Nephron (organoid): ENCODE results near the gene BEAN1.

Source experiments
- H3K27ac Mint-ChIP-seq, 3 experiments: 2 replicates each; pipeline ENCODE4 v1.8.0; 2020; ENCODE audit warnings: mixed read lengths in 3 of 3, mild to moderate bottlenecking in 2 of 3, moderate library complexity in 1 of 3
- H3K27me3 Mint-ChIP-seq: 2 replicates; pipeline ENCODE4 v1.8.0; 2021; ENCODE audit warnings: low read depth, mild to moderate bottlenecking, moderate library complexity, mixed read lengths
- H3K36me3 Mint-ChIP-seq: 2 replicates; pipeline ENCODE4 v1.8.0; 2020; ENCODE audit warnings: low read depth, mixed read lengths
- H3K4me1 Mint-ChIP-seq: 2 replicates; pipeline ENCODE4 v1.8.0; 2020; ENCODE audit warnings: mixed read lengths
- H3K4me3 Mint-ChIP-seq, 3 experiments: 2 replicates each; pipeline ENCODE4 v1.8.0; 2020; ENCODE audit warnings: mild to moderate bottlenecking in 3 of 3, mixed read lengths in 3 of 3, moderate library complexity in 2 of 3
- H3K9me3 Mint-ChIP-seq: 2 replicates; pipeline ENCODE4 v1.8.0; 2020; ENCODE audit warnings: mixed read lengths
- TF ChIP-seq, protein P1 (sequence below), 3 experiments: fragments of 200-600 bp; sonication (generic); IDR thresholded peaks; one replicate each; pipeline ENCODE4 v1.5.0; 2021; ENCODE audit warnings: antibody characterized with exemption in 3 of 3; ENCODE audit not compliant: unreplicated experiment in 3 of 3

Gene BEAN1

DNA sequence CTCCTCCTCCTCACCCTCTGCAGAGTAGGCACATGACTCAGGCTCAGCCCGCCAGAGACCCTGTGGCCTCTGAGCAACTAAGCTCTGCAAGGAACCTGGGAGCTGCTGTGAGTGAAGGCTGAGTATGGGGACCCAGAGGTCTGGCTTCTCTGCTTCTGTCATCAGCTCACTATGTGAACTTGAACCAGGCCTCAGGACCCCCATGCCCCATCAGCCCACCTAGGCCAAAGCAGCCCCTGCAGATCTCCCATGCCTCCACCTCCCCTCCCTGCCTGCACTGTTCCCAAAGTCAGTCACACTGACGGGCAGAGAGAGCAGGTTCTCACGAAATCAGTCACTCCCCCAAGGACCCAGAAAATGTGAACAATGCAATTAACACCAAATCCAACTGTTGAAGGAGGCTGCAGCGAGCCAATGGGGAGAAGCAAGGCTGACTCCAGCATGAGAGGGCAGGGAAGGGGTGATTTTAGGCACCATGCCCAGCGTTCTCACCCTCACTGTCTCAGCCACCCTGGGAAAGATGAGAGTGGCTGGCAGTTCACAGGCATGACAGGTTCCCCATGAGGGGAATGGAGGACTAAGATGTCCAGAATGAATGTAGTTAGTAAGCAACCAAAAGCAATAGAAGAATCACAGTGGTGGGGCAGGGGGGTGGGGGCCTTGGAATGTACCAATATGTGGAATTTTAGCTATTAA is 60.6 kb downstream of the BEAN1 start:
- Mint-ChIP-seq H3K27me3 (peaks cover 7% of the 10 kb centered on the region), H3K36me3 (peaks cover 6% of the 10 kb centered on the region)

DNA sequence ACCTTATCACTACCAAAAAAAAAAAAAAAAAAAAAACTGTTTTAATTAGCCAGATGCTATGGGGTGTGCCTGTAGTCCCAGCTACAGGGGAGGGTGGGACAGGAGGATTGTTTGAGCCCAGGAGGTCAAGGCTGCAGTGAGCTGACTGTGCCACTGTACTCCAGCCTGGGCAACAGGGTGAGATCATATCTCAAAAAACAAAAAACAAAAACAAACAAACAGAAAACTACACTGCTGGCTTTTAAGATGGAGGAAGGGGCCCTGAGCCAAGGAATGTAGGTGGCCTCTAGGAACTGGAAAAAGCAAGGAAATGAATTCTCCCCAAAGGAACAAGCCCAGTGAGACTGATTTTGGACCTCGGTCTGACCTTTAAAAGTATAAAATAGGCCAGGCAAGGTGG is 61.4 kb downstream of the BEAN1 start:
- H3K9me3 Mint-ChIP-seq = no peaks in the 10 kb centered on the region
- TF ChIP-seq, protein P1, sequence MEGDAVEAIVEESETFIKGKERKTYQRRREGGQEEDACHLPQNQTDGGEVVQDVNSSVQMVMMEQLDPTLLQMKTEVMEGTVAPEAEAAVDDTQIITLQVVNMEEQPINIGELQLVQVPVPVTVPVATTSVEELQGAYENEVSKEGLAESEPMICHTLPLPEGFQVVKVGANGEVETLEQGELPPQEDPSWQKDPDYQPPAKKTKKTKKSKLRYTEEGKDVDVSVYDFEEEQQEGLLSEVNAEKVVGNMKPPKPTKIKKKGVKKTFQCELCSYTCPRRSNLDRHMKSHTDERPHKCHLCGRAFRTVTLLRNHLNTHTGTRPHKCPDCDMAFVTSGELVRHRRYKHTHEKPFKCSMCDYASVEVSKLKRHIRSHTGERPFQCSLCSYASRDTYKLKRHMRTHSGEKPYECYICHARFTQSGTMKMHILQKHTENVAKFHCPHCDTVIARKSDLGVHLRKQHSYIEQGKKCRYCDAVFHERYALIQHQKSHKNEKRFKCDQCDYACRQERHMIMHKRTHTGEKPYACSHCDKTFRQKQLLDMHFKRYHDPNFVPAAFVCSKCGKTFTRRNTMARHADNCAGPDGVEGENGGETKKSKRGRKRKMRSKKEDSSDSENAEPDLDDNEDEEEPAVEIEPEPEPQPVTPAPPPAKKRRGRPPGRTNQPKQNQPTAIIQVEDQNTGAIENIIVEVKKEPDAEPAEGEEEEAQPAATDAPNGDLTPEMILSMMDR (IDR thresholded peaks at IDR 0.05; ENCODE audit: unreplicated experiment in 3 of 3) = no peak
- peaks cover 4% of the 10 kb centered on the region for H3K27me3 Mint-ChIP-seq
- peaks cover 6% of the 10 kb centered on the region for H3K36me3 Mint-ChIP-seq
- no peak overlapping the region for H3K4me3 Mint-ChIP-seq
- no peak overlapping the region for H3K27ac Mint-ChIP-seq
- H3K4me1 Mint-ChIP-seq = peaks cover 11% of the 10 kb centered on the region

More for the DNA sequence above, 60.6 kb downstream of the BEAN1 start:
- TF ChIP-seq, protein P1 (IDR thresholded peaks at IDR 0.05; ENCODE audit: unreplicated experiment in 3 of 3) = no peak
- peaks cover 12% of the 10 kb centered on the region for H3K4me1 Mint-ChIP-seq
- H3K4me3 Mint-ChIP-seq = no peak overlapping the region
- no peaks in the 10 kb centered on the region for H3K9me3 Mint-ChIP-seq
- H3K27ac Mint-ChIP-seq = no peak overlapping the region

DNA sequence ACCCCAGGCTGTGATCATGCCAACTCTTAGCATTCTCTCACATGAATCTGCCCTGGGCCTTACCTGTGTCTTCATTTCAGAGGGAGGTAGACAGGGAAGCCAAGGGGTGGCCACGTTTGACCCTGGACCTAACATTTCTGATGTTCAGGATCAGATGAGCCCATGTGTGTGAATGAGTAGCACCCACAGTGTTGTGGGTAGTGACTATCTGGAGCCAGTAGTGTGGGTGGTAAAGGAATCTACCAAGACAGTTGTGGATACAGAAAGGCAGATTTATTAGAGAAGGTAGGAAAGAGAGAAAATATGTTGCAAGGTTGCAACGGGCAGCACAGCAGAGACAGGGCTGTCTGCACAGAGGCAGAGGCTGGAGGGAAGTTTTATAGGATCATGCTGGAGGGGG is 62.3 kb downstream of the BEAN1 start:
- H3K36me3 Mint-ChIP-seq = peaks cover 6% of the 10 kb centered on the region
- TF ChIP-seq, protein P1 (IDR thresholded peaks at IDR 0.05; ENCODE audit: unreplicated experiment in 3 of 3) = no peak
- H3K9me3 Mint-ChIP-seq = no peaks in the 10 kb centered on the region
- no peak overlapping the region for H3K27ac Mint-ChIP-seq
- H3K4me3 Mint-ChIP-seq = no peak overlapping the region
- peaks cover 5% of the 10 kb centered on the region for H3K4me1 Mint-ChIP-seq
- no peaks in the 10 kb centered on the region for H3K27me3 Mint-ChIP-seq

DNA sequence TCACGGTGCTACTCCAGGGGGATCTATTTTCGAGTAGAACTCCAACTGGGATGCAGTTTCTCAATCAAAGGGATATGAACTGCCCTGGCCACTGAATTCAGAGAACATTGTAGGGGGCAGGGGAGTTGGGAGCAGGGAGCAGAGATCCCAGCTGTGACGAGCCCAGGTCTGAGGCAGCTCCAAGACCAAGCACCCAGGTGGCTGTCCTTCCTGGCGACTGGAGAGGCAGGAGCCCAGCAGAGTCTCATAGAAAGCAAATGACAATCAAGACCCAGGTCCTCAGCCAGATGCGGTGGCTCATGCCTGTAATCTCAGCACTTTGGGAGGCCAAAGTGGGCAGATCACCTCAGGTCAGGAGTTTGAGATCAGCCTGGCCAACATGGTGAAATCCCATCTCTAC is 62.7 kb downstream of the BEAN1 start:
- H3K4me3 Mint-ChIP-seq = no peak overlapping the region
- peaks cover 5% of the 10 kb centered on the region for H3K4me1 Mint-ChIP-seq
- H3K9me3 Mint-ChIP-seq = no peaks in the 10 kb centered on the region
- peaks cover 6% of the 10 kb centered on the region for H3K36me3 Mint-ChIP-seq
- no peak overlapping the region for H3K27ac Mint-ChIP-seq
- TF ChIP-seq, protein P1 (IDR thresholded peaks at IDR 0.05; ENCODE audit: unreplicated experiment in 3 of 3) = no peak
- H3K27me3 Mint-ChIP-seq = no peaks in the 10 kb centered on the region

DNA sequence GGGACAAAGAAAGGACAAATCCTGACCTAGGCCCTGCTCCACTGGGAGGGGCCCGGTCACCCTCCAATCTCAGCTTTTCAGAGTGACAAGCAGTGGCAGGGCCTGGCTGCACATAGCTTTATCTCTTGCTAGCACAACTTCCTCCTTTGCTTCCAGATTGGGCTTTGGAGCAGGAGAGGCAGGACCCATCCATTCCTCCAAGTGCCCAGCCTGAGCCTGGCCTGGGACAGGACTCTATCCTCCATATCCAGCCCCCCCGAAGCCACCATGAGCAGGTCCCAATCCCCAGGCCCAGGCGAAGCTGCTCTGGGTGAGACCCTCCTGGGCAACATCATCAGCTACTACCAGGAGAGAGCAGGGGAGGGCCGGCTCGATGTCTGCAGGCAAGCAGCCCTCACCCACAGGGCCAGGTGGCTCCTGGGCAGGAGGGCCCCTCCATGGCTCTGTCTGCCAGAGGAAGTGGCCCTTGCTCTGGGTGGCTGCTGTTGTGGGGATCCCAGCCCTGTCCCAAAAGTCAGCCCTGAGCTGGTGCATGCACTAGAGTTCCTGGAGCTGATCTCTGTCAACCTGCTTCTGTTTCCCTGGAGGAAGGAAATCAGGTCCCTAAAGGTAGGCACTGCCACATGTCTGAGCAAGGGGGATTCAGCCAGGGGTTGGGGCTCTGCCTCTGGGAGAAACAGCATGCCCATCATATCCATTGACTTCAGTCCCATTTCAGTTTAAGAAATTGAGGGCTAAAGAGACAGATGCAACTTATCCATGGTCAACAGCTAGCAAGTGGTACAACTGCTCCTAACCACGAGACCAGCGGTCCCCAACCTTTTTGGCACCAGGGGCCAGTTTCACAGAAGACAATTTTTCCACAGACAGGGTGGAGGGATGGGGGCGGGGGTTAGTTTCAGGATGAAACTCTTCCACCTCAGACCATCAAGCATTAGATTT is 64.0 kb downstream of the BEAN1 start:
- no peak overlapping the region for H3K4me3 Mint-ChIP-seq
- TF ChIP-seq, protein P1 (IDR thresholded peaks at IDR 0.05; ENCODE audit: unreplicated experiment in 3 of 3) = no peak

More for the DNA sequence above, 64.0 kb downstream of the BEAN1 start:
- Mint-ChIP-seq H3K27ac (no peak overlapping the region), H3K36me3 (peaks cover 10% of the 10 kb centered on the region), H3K4me1 (peaks cover 5% of the 10 kb centered on the region), H3K9me3 (no peaks in the 10 kb centered on the region), H3K27me3 (no peaks in the 10 kb centered on the region)
